Spleen (tissue), 3 donors: ENCODE measurements around the gene NEMF.

ENCODE experiments used
- POLR2A ChIP-seq, 3 donors: fragments of 450-650 bp; IDR thresholded peaks; one replicate each; pipeline ENCODE4 v1.5.1; 2017; ENCODE audit warnings: antibody characterized with exemption in 3 of 3, mild to moderate bottlenecking in 1 of 3
- POLR2AphosphoS5 ChIP-seq, 3 donors: sonication (generic); formaldehyde crosslinking; IDR thresholded peaks; one replicate each; pipeline ENCODE4 v1.5.1; 2017; ENCODE audit warnings: antibody characterized with exemption in 3 of 3

DNA sequence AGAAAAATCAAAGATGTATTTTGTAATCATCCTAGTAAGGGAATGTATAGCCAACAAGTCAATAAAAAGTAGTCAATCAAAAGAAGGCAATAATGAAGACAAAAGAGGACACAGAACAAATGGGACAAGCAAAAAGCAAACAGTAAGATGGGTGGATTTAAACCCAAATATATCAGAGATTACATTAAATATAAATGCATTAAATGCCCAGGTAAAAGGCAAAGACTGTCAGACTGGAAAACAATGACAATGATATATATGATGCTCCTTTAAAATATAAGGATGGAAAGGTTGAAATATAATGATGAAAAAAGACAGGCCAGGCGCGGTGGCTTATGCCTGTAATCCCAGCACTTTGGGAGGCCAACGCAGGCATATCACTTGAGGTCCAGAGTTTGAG, 35.7 kb downstream of the NEMF start:
- TF ChIP-seq POLR2A (IDR thresholded peaks at IDR 0.05) (no peak), POLR2AphosphoS5 (IDR thresholded peaks at IDR 0.05) (no peak)
